GM21447 (cell line): ENCODE data around the gene RIBC2.
"Not testable (repeated sequence)": the region's sequence is repeated elsewhere in the genome, so short reads cannot be mapped to it uniquely, and the experiment has no call there.

Experiments
- ATAC-seq: cut with Tn5 transposase; IDR thresholded peaks from one replicate; pipeline ENCODE4 v1.9.1; 2021; ENCODE audit not compliant: unreplicated experiment

Gene RIBC2

GRCh38 chr22:45424241-45424731, 10.8 kb downstream of the RIBC2 start:
- no peak for ATAC-seq

DNA sequence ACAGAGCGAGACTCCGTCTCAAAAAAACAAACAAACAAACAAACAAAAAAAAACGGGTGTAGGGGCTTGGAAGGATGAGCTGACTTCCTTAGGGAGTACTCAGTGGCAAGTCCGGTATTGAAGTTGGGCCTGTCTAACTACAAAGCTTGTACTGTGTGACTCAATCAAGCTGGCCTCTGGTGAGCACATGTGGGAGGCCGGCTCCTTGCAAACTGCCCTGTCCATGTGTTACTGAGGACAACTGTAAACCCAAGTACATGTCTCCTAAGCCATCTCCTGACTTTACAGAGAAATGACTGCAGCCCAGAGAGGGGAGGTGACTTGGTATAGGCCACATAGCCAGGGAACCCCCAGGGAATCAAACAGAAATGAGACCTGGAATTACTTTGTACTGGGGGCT, 11.6 kb downstream of the RIBC2 start:
- no peak for ATAC-seq

- no peak for ATAC-seq
These were observed 12.2 kb downstream of the RIBC2 start for GRCh38 chr22:45425531-45426265.

DNA sequence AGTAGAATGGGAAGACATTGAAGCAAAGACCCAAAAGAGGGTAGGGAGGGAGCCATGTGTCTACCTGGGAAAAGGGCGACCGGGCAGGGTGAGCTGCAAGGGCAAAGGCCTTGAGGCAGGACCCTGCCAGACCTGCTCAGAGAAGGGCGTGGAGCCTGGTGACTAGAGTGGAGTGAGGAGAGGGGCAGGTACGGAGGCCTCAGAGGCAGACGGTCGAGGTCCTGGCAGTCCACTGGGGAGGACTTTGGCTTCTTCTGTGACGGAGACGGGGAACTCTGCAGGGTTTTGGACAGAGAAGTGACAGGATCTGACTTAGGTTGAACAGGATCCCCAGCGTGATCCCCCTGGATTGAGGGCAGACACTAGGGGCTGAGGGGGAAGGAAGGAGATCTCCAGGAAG, 12.9 kb downstream of the RIBC2 start:
- ATAC-seq = no peak

DNA sequence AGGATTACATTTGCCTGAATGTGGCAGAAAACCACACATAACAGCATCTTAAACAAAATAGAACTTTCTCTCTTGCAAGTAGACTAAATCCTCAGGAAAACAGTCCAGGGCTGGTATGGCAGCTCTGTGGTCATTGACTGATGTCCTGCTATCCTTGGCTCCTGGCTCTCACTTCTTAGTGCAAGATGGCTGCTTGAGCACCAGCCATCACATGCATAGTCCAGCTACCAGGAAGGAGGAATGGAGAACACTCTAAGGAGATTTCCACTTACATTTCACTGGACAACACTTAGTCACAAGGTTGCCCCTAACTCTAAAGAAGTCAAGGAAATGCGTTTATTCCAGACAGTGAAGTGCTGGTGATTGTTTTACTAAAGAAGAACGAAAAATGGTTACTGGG, 13.6 kb downstream of the RIBC2 start:
- ATAC-seq = no peak

- no peak for ATAC-seq
These were observed 15.2 kb downstream of the RIBC2 start for GRCh38 chr22:45428391-45429385.

GRCh38 chr22:45429424-45429823, 15.9 kb downstream of the RIBC2 start:
- no peak for ATAC-seq

DNA sequence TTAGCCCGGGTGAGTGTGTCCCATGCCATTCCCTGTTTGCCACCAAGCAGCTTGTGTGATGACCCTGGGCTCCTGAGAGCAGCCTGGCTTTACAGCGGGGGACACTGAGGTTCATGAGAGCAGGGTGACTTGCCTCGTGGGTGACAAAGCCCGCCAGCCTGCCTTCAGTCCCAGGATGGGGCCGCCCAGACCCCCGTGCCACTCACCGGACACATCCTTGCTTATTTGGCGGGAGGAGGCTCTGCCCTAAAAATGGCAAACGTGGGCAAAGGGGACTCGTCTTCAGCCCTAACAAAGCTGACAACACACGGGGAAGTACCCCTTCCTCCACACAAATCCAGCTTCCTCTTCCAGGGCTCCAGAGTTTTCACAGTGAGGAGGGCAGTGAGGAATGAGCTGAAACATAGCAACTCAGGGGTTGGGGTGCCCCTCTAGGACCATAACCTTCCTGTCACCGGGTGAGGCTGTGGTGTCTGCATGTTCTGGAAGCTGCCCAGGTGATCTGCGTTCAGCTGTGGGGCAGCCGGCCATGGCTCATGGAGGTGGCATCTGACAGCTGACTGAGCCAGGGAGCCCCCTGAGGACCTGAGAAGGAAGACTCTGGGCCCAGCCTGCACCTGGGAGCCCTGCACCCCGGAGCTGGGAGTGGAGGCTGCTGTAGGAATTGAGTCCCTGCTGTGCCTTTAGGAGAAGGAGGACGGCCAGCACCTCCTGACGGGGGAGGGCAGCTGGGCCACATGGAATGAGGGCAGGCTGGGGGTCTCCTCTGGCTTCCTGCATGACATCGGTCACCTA, 16.7 kb downstream of the RIBC2 start:
- ATAC-seq = no peak

DNA sequence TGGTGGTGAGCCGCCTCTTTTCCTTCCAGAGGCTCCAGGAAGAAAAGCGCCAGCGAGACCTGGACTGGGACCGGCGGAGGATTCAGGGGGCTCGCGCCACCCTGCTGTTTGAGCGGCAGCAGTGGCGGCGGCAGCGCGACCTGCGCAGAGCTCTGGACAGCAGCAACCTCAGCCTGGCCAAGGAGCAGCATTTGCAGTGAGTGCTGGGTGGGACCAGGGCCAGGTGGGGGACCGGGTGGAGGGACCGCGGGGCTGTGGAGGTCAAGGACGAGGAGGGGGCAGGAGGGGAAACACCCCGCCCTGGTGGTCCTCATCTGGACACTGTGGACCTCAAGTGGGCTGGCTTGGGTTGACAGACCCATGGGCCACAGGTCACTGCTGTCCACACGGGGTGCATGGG, 17.4 kb downstream of the RIBC2 start:
- ATAC-seq = no peak

- ATAC-seq = no peak
These were observed 21.5 kb downstream of the RIBC2 start for GRCh38 chr22:45434981-45435380.

GRCh38 chr22:45435544-45436139, 22.1 kb downstream of the RIBC2 start:
- no peak for ATAC-seq

- ATAC-seq = not testable (repeated sequence)
These were observed 23.5 kb downstream of the RIBC2 start for GRCh38 chr22:45436871-45437517.

DNA sequence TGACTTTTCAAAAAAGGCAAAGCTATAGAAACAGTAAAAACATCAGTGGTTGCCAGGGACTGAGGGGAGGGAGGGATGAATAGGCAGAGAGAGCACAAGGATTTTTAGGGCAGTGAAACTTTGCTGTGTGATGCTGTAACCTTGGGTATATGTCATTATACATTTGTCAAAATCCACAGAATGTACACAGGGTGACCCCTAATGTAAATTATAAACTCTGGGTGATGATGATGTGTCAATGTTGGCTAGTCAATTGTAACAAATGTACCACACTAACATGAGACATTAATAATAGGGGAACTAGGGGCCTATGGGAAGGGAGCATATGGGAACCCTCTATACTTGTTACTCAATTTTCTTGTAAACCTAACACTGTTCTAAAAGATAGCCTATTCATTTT, 24.8 kb downstream of the RIBC2 start:
- ATAC-seq = no peak

GRCh38 chr22:45440688-45441087, 27.2 kb downstream of the RIBC2 start:
- ATAC-seq = not testable (repeated sequence)

DNA sequence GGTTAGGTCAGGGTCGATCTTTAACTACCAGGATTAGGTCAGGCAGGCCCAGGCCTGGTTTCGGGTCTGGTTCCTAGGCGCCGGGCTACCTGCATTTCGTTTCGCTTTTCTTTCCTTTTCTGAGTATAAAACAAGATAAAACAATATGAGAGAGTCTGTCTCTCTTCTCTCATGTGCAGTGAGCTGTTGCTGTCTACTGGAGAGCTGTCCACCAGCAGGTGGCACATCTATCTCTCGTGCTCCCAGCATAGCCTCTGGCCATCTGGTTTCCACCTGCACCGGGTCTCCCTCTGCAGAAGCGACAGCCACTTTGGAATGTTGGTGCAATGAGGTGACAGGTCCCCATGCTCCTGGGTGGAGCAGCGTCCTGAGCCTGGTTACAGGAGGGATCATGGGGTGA, 27.6 kb downstream of the RIBC2 start:
- ATAC-seq = no peak

DNA sequence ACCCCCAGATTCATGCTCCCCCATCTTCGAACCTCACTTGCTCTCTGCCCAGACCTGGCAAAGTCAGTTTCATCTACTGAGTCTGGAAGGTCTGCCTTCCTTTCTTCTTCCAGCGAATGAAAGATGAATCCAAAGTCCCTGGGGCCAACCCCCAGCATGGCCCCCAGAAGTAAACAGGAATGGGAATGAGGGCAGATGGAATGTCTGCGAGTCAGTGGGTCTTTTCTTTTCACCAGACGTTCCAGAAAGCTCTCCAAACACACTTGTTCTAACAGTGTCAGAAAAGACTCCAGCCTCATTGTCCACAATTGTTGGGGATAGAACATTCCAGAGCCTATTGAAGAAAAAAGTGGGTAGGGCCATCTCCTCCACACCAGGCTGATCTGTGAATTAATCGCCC, 28.6 kb downstream of the RIBC2 start:
- no peak for ATAC-seq

GRCh38 chr22:45444168-45444567, 30.7 kb downstream of the RIBC2 start:
- no peak for ATAC-seq

DNA sequence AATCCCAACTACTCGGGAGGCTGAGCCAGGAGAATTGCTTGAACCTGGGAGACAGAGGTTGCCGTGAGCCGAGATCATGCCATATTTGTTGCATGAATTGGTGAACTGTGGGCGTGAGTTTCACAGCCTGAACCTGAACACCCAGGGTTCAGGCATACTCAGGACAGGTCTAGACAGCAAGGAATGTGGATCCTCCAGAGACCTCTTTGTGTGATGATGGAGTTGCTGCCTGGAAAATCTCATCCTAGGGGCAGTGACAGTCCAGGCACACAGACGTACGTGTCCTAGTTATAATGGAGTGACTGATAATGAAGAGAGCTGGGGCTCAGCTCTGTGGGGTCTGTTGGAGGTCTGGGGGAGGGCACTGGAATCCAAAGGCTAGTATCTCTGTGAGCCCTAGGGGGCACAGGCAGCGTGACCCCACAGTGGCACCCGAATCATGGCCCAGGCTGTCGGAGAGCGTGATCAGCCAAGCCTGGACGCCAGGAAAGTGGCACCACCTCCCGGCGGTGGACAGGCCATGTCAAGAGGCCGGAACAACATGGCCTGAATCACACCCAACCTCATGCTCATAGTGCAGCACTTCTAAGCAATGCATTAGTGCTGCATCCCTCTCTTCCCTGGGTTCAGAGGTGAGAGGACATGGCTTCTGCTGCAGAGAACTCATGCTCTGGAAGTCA, 31.7 kb downstream of the RIBC2 start:
- no peak for ATAC-seq

DNA sequence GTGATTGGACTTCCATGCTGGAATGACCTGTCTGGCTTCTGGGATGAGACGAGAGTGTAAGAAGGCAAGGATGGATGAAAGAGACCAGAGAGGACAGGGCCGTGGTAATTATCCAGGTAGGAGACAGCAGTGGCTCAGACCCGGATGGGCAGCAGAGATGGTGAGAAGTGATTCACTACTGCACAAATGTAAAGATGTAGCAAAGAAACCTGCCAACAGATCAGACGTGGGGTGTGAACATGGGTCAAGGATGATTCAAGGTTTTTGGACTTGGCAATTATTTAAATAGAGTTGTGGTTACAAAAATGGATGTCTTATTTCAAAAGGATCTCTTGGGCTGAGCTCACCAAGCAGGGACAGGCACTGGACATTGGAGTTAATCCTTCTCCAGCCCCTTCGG, 32.7 kb downstream of the RIBC2 start:
- no peak for ATAC-seq

DNA sequence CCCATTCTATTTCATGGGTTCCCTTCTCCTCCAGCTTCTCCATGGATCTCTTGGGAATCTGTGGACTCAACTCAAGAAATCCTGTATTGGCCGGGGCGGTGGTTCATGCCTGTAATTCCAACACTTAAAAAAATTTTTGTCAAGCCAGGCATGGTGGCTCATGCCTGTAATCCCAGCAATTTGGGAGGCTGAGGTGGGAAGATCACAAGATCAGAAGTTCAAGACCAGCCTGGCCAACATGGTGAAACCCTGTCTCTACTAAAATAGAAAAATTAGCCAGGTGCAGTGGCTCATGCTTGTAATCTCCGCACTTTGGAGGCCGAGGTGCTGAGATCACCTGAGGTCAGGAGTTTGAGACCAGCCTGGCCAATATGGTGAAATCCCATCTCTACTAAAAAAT, 34.1 kb downstream of the RIBC2 start:
- ATAC-seq = not testable (repeated sequence)
